ENCODE results near the gene PITRM1.
A peak's percentile ranks its signal among the peaks of the same experiment; 100 is the strongest.
"Not testable (repeated sequence)": the region's sequence is repeated elsewhere in the genome, so short reads cannot be mapped to it uniquely, and the experiment has no call there.

The PITRM1 gene

GRCh38 chr10:3172446-3173170, at the start of gene PITRM1:
Gene PITRM1, minus strand, starts transcription at chr10:3172782. Its CDS starts 10 bp downstream, at chr10:3172772.
- FAIRE-seq = no peak
- peak; percentile 99 for DNase-seq (ENCODE audit: low spot score)

GRCh38 chr10:3222068-3222467, 49.5 kb upstream of the PITRM1 start:
- DNase-seq (ENCODE audit: low spot score) = no peak
- no peak for FAIRE-seq

GRCh38 chr10:3221601-3222000, 49.0 kb upstream of the PITRM1 start:
- not testable (repeated sequence) for FAIRE-seq; DNase-seq (ENCODE audit: low spot score)

- FAIRE-seq (peak; percentile 15), DNase-seq (ENCODE audit: low spot score) (peak; percentile 77)
These were observed 48.3 kb upstream of the PITRM1 start for GRCh38 chr10:3220853-3221252.

- FAIRE-seq = not testable (repeated sequence)
These were observed 46.5 kb upstream of the PITRM1 start for GRCh38 chr10:3219021-3219628.

GRCh38 chr10:3217853-3218252, 45.3 kb upstream of the PITRM1 start:
- DNase-seq (ENCODE audit: low spot score) (no peak), FAIRE-seq (no peak)

More at GRCh38 chr10:3219021-3219628, 46.5 kb upstream of the PITRM1 start:
- DNase-seq (ENCODE audit: low spot score) = not testable (repeated sequence)

- FAIRE-seq (peak; percentile 78), DNase-seq (ENCODE audit: low spot score) (peak; percentile 84)
These were observed 44.7 kb upstream of the PITRM1 start for GRCh38 chr10:3217301-3217700.

- no peak for FAIRE-seq
- DNase-seq (ENCODE audit: low spot score) = no peak
These were observed 42.7 kb upstream of the PITRM1 start for GRCh38 chr10:3215153-3215775.

- DNase-seq (ENCODE audit: low spot score) (no peak), FAIRE-seq (no peak)
These were observed 41.4 kb upstream of the PITRM1 start for GRCh38 chr10:3213758-3214515.

GRCh38 chr10:3213208-3213607, 40.6 kb upstream of the PITRM1 start:
- DNase-seq (ENCODE audit: low spot score) (no peak), FAIRE-seq (no peak)

- FAIRE-seq (no peak), DNase-seq (ENCODE audit: low spot score) (no peak)
These were observed 37.8 kb upstream of the PITRM1 start for GRCh38 chr10:3210251-3210877.

- FAIRE-seq = no peak
- no peak for DNase-seq (ENCODE audit: low spot score)
These were observed 36.2 kb upstream of the PITRM1 start for GRCh38 chr10:3208481-3209406.

- FAIRE-seq (no peak), DNase-seq (ENCODE audit: low spot score) (no peak)
These were observed 34.8 kb upstream of the PITRM1 start for GRCh38 chr10:3207351-3207750.

GRCh38 chr10:3206511-3207157, 34.1 kb upstream of the PITRM1 start:
- FAIRE-seq (no peak), DNase-seq (ENCODE audit: low spot score) (no peak)

- no peak for FAIRE-seq
- no peak for DNase-seq (ENCODE audit: low spot score)
These were observed 31.4 kb upstream of the PITRM1 start for GRCh38 chr10:3203972-3204371.

- no peak for DNase-seq (ENCODE audit: low spot score)
- FAIRE-seq = no peak
These were observed 30.6 kb upstream of the PITRM1 start for GRCh38 chr10:3203016-3203811.

GRCh38 chr10:3201796-3202195, 29.2 kb upstream of the PITRM1 start:
- DNase-seq (ENCODE audit: low spot score) (no peak), FAIRE-seq (no peak)

GRCh38 chr10:3199488-3199887, 26.9 kb upstream of the PITRM1 start:
- FAIRE-seq (no peak), DNase-seq (ENCODE audit: low spot score) (no peak)

- FAIRE-seq (no peak), DNase-seq (ENCODE audit: low spot score) (no peak)
These were observed 26.3 kb upstream of the PITRM1 start for GRCh38 chr10:3198900-3199299.
